ENCODE measurements around the gene B3GNT7. TPM values are rescaled to one million over a fixed set of nuclear protein-coding genes. Genes with fewer than 3 reads are reported as not detected.

Gene B3GNT7
- total and polyA plus RNA-seq, 2 of the 4 experiments (the other 2 are of a cell fraction), result under 0.01 to 0.03 TPM

- POLR2A ChIA-PET (ENCODE audit: unreplicated experiment), result no interaction called here
- BruUV-seq (replicated peaks), result no TSS peak
- CTCF ChIA-PET, result no interaction called here
Observed at GRCh38 chr2:231449503-231450054, 54.1 kb downstream of the B3GNT7 start.

More at GRCh38 chr2:231449503-231450054, 54.1 kb downstream of the B3GNT7 start:
- ATAC-seq (ENCODE audit: low read depth) (no peak), DNase-seq (no peak)
- no peak overlapping the region for H2AFZ ChIP-seq (replicated peaks; ENCODE audit: low read length, poor library complexity)
- no peak overlapping the region for H4K8ac ChIP-seq (ENCODE audit: low read depth in 2 of 2, low read length in 2 of 2)
- H4K5ac ChIP-seq (ENCODE audit: low read depth, low read length), result no peak overlapping the region
- no peak overlapping the region for H3K4me3 ChIP-seq (ENCODE audit: insufficient read depth, low read depth, low read length)
- no peak overlapping the region for H3K18ac ChIP-seq (ENCODE audit: low read depth, low read length)
- no peak overlapping the region for H2AK5ac ChIP-seq (ENCODE audit: low read depth, low read length)
- 0 out of 4 replicates have a peak, but pooled peaks cover 0 to 4% of the 10 kb centered on the region in 2 experiments for H3K79me1 ChIP-seq (ENCODE audit: low read depth in 1 of 2, low read length in 2 of 2)
- no peak overlapping the region for H4K91ac ChIP-seq (ENCODE audit: insufficient read depth, low read depth, low read length)
- dilution Hi-C loops (cut with HindIII; ENCODE audit: low sequenced_read_pairs, unreplicated experiment) (no loop called here), intact Hi-C loops (cut with micrococcal nuclease) (loop anchor here (10.0 kb wide), 1 partner anchor 545 kb away; no protein-coding TSS in a partner anchor), in situ Hi-C loops (cut with MboI; ENCODE audit: low sequenced_read_pairs) (loop anchor here (10.0 kb wide), 1 partner anchor 345 kb away; no protein-coding TSS in a partner anchor)
- H2AK9ac ChIP-seq (replicated peaks; ENCODE audit: low read depth, low read length, poor library complexity), result no peak overlapping the region
- no peak overlapping the region for H3K23ac ChIP-seq (ENCODE audit: low read depth, low read length)
- no peak overlapping the region for H2BK120ac ChIP-seq (ENCODE audit: low read depth, low read length)
- WGBS, 2 experiments (ENCODE audit: extremely low coverage in 2 of 2, insufficient read length in 1 of 2), result no CpG with 5 or more reads among the region's 4 CpGs
- H3K27me3 ChIP-seq (ENCODE audit: control insufficient read depth, insufficient read depth, low read length), result no peaks in the 10 kb centered on the region
- no peak overlapping the region for H3K4me2 ChIP-seq (ENCODE audit: low read depth, low read length)
- no peak for TF ChIP-seq CEBPB (IDR thresholded peaks at IDR 0.05; ENCODE audit: low read depth, low read length)
- TF ChIP-seq MAZ (IDR thresholded peaks at IDR 0.05; ENCODE audit: borderline replicate concordance, low read depth, low read length), result no peak
- no peak for TF ChIP-seq RFX5 (IDR thresholded peaks at IDR 0.05; ENCODE audit: low read depth, low read length)
- TF ChIP-seq ELK1 (IDR thresholded peaks at IDR 0.05; ENCODE audit: borderline replicate concordance, low read depth, low read length), result no peak
- TF ChIP-seq SMC3 (IDR thresholded peaks at IDR 0.05; ENCODE audit: low read depth, low read length), result no peak
- TF ChIP-seq CHD1 (IDR thresholded peaks at IDR 0.05; ENCODE audit: low read depth, low read length), result no peak
- TF ChIP-seq FOS (IDR thresholded peaks at IDR 0.05; ENCODE audit: low read depth, low read length), result no peak
- TF ChIP-seq USF2 (IDR thresholded peaks at IDR 0.05; ENCODE audit: low read depth, low read length), result no peak
- no peak for TF ChIP-seq POLR2A (IDR thresholded peaks at IDR 0.05; ENCODE audit: low read depth, low read length)
- no peak for TF ChIP-seq RCOR1 (IDR thresholded peaks at IDR 0.05; ENCODE audit: insufficient replicate concordance, low read length)
- no peak for TF ChIP-seq MXI1 (IDR thresholded peaks at IDR 0.05; ENCODE audit: borderline replicate concordance, low read depth, low read length)
- no peak for TF ChIP-seq MAFK (IDR thresholded peaks at IDR 0.05; ENCODE audit: low read depth, low read length)
- no peak for TF ChIP-seq NFE2L2 (IDR thresholded peaks at IDR 0.05; ENCODE audit: low read depth, low read length)
- no peak for TF ChIP-seq RAD21 (IDR thresholded peaks at IDR 0.05; ENCODE audit: low read length)
- no peaks in the 10 kb centered on the region for H3K9me1 ChIP-seq (ENCODE audit: insufficient read depth, low read length)
- H3K36me3 ChIP-seq (ENCODE audit: control insufficient read depth, insufficient read depth, low read length), result peaks cover 21% of the 10 kb centered on the region
- H2BK15ac ChIP-seq (ENCODE audit: low read depth, low read length), result no peak overlapping the region
- H3K14ac ChIP-seq (replicated peaks; ENCODE audit: low read depth, low read length), result no peak overlapping the region
- H3K56ac ChIP-seq (ENCODE audit: extremely low read depth, insufficient read depth, low read length), result no peak overlapping the region
- H3K27ac ChIP-seq (ENCODE audit: insufficient read depth, low read length), result no peak overlapping the region
- peaks cover 9% of the 10 kb centered on the region; the same call in 1 of the 2 replicates for H4K20me1 ChIP-seq (ENCODE audit: insufficient read depth, low read length)
- no peaks in the 10 kb centered on the region for H3K9me3 ChIP-seq (ENCODE audit: control insufficient read depth, insufficient read depth, low read length)
- H3K4me1 ChIP-seq (ENCODE audit: control insufficient read depth, insufficient read depth, low read length), result no peaks in the 10 kb centered on the region
- no peak overlapping the region for H2BK5ac ChIP-seq (ENCODE audit: low read depth, low read length, poor library complexity, severe bottlenecking)
- H3K4ac ChIP-seq (ENCODE audit: low read depth, low read length), result no peak overlapping the region
- no peak overlapping the region for H2BK20ac ChIP-seq (ENCODE audit: low read depth, low read length)
- H3K9ac ChIP-seq (ENCODE audit: low read depth, low read length), result no peak overlapping the region

Measured in IMR-90 (cell line).